Activated naive CD4-positive, alpha-beta T cell treated with Interleukin-2 at 50 U/mL for 16 hours (primary cell): ENCODE data around the gene RPL9.
"Not testable (repeated sequence)": the region's sequence is repeated elsewhere in the genome, so short reads cannot be mapped to it uniquely, and the experiment has no call there.

Experiments used
- DNase-seq: peaks from one replicate; pipeline ENCODE4 v3.0.0-alpha.2; 2020

Gene RPL9

GRCh38 chr4:39458505-39459300 is at the start of gene RPL9, which contains the start of gene LIAS:
Gene RPL9, minus strand, starts transcription at chr4:39458922. Its CDS starts 483 bp downstream, at chr4:39458439.
Gene LIAS, plus strand, starts transcription at chr4:39459056. Its CDS starts 62 bp downstream, at chr4:39459118.
- DNase-seq, result peak; percentile 93

DNA sequence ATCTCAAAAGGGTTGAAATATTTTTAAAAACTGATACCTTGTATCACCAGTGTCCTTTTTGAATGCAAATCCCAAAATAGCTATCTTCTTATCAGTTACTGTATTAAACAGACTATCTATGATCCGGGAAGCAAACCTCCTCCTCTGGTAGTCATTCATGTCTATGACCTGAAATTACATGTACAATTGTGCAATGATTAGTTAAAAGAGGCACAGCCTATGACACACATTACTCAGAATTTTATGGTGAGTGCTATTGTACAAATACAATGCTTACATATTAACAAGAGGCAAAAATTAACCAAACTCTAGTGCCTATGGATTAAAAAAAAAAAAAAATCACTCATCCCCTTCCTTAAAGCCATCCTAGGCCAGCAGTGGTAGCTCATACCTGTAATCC is 46.9 kb upstream of the RPL9 start:
- no peak for DNase-seq

- DNase-seq, result no peak
Observed at GRCh38 chr4:39504538-39504937, 45.8 kb upstream of the RPL9 start.

- DNase-seq, result not testable (repeated sequence)
Observed at GRCh38 chr4:39502664-39503035, 43.9 kb upstream of the RPL9 start.

- no peak for DNase-seq
Observed at GRCh38 chr4:39502019-39502663, 43.4 kb upstream of the RPL9 start.

DNA sequence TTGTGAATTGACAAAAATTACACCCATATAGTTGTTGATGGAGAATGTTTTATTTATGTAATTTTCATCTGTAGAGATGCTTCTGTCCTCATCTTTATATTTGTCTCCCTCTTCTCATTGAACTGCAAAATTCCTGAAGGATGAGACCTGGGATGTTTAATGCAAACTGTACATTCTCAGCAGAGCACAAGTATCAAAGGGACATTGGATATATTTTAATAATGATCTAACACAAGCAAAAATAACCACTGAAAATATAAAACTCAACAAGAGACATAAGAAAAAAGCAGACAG is 40.0 kb upstream of the RPL9 start:
- DNase-seq, result no peak

- DNase-seq, result no peak
Observed at GRCh38 chr4:39497909-39498726, 39.4 kb upstream of the RPL9 start.

GRCh38 chr4:39495446-39496213 is 36.9 kb upstream of the RPL9 start:
- no peak for DNase-seq

DNA sequence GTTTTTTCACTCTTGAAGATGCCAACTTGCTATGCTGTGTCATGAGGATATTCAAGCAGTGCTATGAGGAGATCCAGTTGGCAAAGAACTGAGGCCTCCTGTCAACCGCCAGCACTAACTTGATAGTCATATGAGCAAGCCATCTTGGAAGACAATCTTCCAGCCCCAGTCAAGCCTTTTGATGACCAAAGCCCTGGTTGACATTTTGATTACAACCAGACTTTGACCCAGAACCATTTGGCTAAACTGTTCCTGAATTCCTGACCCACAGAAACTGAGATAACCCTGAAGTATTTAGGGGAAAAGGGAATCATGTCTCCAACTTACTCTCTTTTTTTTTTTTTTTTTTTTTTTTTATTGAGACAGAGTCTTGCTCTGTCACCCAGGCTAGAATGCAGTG is 35.6 kb upstream of the RPL9 start:
- DNase-seq, result no peak

DNA sequence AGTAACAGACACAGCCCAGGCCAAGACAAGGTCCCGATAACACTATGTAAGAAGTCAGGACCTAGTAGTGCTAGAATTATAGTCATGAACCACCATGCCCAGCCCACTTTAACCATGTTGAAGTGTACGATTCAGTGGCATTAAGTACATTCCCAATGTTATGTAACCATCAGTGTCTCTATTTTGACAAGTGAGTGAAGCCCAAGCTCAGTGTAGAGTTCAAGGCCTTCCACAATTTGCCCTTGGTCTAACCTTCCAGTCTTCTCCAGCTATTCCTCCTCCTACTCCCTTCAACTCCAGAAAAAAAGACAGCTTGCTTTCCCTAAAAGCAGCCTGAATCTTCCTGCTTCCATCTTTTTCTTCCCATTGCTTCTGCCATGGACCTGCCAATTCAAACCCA is 31.6 kb upstream of the RPL9 start:
- DNase-seq, result no peak

GRCh38 chr4:39486221-39486804 is 27.6 kb upstream of the RPL9 start:
- DNase-seq, result no peak

DNA sequence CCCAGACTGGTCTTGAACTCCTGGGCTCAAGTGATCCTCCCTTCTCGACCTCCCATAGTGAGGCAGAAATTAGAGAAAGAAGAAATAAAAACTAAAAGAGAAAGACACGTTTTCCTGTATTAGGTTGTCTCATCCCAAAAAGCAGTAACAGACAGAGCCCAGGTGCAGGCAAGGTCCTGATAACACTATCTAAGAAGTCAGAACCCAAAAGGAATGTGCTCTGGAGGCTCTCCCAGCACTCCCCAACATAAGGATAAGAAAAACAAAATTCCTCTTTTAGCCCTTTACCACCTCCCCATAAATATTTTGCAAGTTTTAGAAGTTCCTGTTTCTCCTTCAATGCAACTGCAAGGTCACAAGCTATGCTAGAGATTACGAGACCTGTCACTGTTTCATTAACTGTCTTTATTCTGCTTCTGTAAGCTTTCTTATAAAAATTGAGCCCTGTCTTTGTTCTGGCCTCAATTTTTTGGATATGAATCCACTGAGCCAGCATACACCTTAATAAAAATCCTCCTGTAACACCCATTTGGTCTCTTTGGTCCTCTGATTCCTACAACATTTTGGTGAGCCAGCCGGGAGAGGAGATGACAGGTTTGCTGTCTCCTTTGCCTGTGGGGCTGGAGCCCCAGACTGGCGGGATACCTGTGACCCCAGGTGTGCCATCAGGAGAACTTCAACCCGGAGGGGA is 26.0 kb upstream of the RPL9 start:
- DNase-seq, result no peak

DNA sequence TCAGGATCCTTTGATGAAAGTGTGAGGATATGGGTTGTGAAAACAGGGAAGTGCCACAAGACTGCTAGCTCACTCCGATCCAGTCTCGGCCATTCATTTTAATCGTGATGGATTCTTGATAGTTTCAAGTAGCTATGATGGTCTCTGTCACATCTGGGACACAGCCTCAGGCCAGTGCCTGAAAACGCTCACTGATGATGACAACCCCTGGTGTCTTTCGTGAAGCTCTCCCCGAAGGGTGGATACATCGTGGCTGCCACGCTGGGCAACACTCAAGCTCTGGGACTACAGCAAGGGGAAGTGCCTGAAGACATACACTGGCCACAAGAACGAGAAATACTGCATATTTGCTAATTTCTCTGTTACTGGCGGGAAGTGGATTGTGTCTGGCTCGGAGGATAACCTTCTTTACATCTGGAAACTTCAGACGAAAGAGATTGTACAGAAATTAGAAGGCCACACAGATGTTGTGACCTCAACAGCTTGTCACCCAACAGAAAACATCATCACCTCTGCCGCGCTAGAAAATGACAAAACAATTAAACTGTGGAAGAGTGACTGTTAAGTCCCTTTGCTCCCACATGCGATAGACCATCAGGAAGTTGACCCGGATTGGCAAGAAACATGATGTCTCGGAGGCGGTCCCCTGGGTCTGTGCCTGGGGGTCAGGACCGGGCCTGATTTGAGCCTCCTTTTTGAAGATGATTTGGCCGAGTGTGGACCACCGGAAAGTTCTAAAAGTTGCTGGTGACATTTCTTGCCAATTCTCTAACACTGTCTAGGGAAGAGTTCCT is 22.4 kb upstream of the RPL9 start:
- DNase-seq, result no peak

- DNase-seq, result no peak
Observed at GRCh38 chr4:39480251-39480650, 21.5 kb upstream of the RPL9 start.

GRCh38 chr4:39476187-39476895 is 17.6 kb upstream of the RPL9 start:
- no peak for DNase-seq

DNA sequence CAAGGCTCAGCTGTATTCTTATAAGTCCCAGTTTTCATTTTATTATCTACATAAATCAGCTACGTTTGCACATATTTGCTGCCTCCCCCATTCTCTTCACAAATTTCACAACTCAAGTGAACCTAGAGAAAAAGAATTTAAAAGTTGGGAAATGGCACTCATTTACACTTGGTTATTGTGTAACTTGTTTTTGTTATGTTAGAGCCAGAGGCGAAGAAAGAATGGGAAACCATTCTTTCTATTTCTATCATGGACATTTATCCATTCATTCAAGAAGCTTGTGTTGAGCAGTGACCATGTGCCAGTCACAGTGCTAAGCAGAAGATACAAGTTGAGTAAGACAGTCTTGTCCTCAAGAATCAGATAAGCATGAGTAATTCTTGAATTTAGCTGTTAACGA is 13.7 kb upstream of the RPL9 start:
- no peak for DNase-seq

DNA sequence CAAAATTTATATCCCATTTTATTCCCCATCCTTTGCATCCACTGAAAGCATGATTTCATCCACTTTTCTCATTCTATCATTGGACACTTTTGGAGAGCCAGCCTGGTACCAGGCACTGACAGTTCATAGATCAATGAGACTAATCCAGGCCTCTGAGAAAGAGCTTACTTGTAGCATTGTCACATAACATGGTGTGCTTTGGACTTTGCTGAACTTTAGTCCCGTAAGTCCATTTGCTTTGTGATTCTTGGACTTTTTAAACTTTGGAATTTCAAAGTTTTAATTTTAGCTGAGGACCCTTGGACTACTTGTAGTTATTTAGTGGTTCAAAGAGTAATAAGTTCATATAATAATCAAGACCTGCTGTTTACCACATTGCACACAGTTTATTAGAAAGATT is 11.7 kb upstream of the RPL9 start:
- DNase-seq, result no peak

GRCh38 chr4:39469429-39470077 is 10.8 kb upstream of the RPL9 start:
- DNase-seq, result no peak

- DNase-seq, result no peak
Observed at GRCh38 chr4:39467464-39467863, 8.7 kb upstream of the RPL9 start.

- no peak for DNase-seq
Observed at GRCh38 chr4:39466747-39467146, 8.0 kb upstream of the RPL9 start.
